Sigmoid colon (tissue), 7 donors: ENCODE measurements around the gene GRID1. TPM values are rescaled to one million over a fixed set of nuclear protein-coding genes. Genes with fewer than 3 reads are reported as not detected.
A peak's percentile ranks its signal among the peaks of the same experiment; 100 is the strongest.

ENCODE experiments used
- DNase-seq: peaks from one replicate; pipeline ENCODE4 v3.0.0-alpha.2; 2019
- H3K27ac ChIP-seq, 4 donors: fragments of 200-600 bp; sonication (generic); one replicate each; pipeline ENCODE4 v1.5.1; 2016 to 2019; ENCODE audit warnings: mild to moderate bottlenecking in 1 of 4
- H3K27me3 ChIP-seq, 3 donors: fragments of 200-600 bp; sonication (generic); one replicate each; pipeline ENCODE4 v1.5.1; 2019; ENCODE audit warnings: mild to moderate bottlenecking in 1 of 3
- H3K36me3 ChIP-seq, 4 donors: fragments of 200-600 bp; sonication (generic); one replicate each; pipeline ENCODE4 v1.5.1; 2016 to 2019
- H3K4me1 ChIP-seq, 4 donors: fragments of 200-600 bp; sonication (generic); one replicate each; pipeline ENCODE4 v1.5.1; 2017 to 2019
- H3K4me3 ChIP-seq, 4 donors: fragments of 200-600 bp; sonication (generic); one replicate each; pipeline ENCODE4 v1.5.1; 2017 to 2019; ENCODE audit warnings: mild to moderate bottlenecking in 2 of 4, moderate library complexity in 1 of 4
- H3K9me3 ChIP-seq, 4 donors: fragments of 200-600 bp in 3 of 4; sonication (generic) in 3 of 4; one replicate each; pipeline versions ENCODE4 v1.5.1 to v1.6.1; 2013 to 2019
- EP300 ChIP-seq, 4 donors: sonication (generic); formaldehyde crosslinking; IDR thresholded peaks; one replicate each; pipeline ENCODE4 v1.6.1; 2017; ENCODE audit warnings: antibody characterized with exemption in 4 of 4
- POLR2A ChIP-seq, 2 donors: fragments of 450-650 bp; IDR thresholded peaks; one replicate each; pipeline ENCODE4 v1.6.1; 2016; ENCODE audit warnings: antibody characterized with exemption in 2 of 2, mild to moderate bottlenecking in 2 of 2, moderate library complexity in 2 of 2
- POLR2AphosphoS5 ChIP-seq, 4 donors: sonication (generic); formaldehyde crosslinking; IDR thresholded peaks; one replicate each; pipeline ENCODE4 v1.6.1; 2017; ENCODE audit warnings: antibody characterized with exemption in 4 of 4
- WGBS, 2 donors: extraction: QIAGEN DNeasy Blood & Tissue Kit; methylation state at CpG; one replicate each; pipeline ENCODE4 v1.1.7; 2013; 5-methylcytosine and 5-hydroxymethylcytosine counted together
- intact Hi-C: fragments of 100-400 bp; cut with DNase I; formaldehyde crosslinking; loops from one replicate; pipeline ENCODE4 v1.15.1; 2023
- polyA plus RNA-seq, 3 donors: library from polyadenylated mRNA; stranded (reverse); fragments of 200-250 nt; gene quantifications; one replicate each; pipeline ENCODE4 v1.2.3, GENCODE V29; 2013
- total RNA-seq, 4 donors: library from RNA; depleted of rRNA; stranded (reverse); fragments of >200 nt; gene quantifications; one replicate each; pipeline ENCODE4 v1.1.0, GENCODE V29; 2016
- TF ChIP-seq, protein P1 (sequence below), 4 experiments: fragments of 450-650 bp in 3 of 4; fragments of 200-600 bp in 1 of 4; IDR thresholded peaks; one replicate each; pipeline ENCODE4 v1.5.1; 2016 to 2019; ENCODE audit warnings: antibody characterized with exemption in 4 of 4, mild to moderate bottlenecking in 3 of 4, moderate library complexity in 2 of 4
- donor health status: healthy with polysubstance abuse.
- donor health status: Bipolar disorder and iron deficiency.
- donor health status: healthy.

The GRID1 gene
- total and polyA plus RNA-seq, 7 donors = 0.66 to 4.7 (median 1.1) TPM; not detected in 2

DNA sequence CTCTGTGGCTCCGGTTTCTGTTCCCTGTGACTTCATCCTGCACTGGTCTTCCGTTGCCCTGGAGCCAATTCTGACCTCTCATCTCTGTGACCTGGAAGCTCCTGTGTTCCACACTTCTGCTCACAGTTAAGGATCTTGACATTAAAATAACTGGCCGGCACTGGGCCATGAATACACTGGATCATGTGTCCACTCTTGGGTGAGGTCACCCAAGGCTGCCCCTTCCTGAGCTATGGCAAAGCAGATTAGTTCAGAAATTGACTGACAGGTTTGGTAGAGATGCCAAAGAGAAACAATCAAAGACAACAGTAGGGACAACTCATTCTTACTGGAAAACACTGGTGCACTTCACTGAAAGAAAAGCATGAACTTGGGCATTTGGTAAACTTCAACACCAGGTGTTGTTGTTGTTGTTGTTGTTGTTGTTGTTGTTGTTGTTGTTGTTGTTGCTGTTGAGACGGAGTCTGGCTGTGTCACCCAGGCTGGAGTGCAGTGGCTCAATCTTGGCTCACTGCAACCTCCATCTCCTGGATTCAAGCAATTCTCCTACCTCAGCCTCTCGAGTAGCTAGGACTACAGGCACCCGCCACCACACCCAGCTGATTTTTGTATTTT, 36.7 kb upstream of the GRID1 start:
- H3K27me3 ChIP-seq = no peaks in the 10 kb centered on the region
- H3K4me1 ChIP-seq = peaks cover 0 to 33% (median 28%) of the 10 kb centered on the region in 4 donors
- H3K36me3 ChIP-seq = no peaks in the 10 kb centered on the region
- intact Hi-C loops = loop anchor here (5.0 to 10.0 kb wide), 4 partner anchors 39 to 572 kb away; partner anchors contain the start of genes LDB3 and WAPL
- H3K9me3 ChIP-seq = no peaks in the 10 kb centered on the region
- no peak for DNase-seq
- 76 to 81% methylated on average over 6 of the region's 6 CpGs for WGBS, 2 donors
- H3K27ac ChIP-seq = peak overlapping the region in 2 of 4 donors; percentile 13 to 97
- TF ChIP-seq POLR2A (IDR thresholded peaks at IDR 0.05) (no peak), EP300 (IDR thresholded peaks at IDR 0.05) (no peak), POLR2AphosphoS5 (IDR thresholded peaks at IDR 0.05) (no peak)
- TF ChIP-seq, protein P1, sequence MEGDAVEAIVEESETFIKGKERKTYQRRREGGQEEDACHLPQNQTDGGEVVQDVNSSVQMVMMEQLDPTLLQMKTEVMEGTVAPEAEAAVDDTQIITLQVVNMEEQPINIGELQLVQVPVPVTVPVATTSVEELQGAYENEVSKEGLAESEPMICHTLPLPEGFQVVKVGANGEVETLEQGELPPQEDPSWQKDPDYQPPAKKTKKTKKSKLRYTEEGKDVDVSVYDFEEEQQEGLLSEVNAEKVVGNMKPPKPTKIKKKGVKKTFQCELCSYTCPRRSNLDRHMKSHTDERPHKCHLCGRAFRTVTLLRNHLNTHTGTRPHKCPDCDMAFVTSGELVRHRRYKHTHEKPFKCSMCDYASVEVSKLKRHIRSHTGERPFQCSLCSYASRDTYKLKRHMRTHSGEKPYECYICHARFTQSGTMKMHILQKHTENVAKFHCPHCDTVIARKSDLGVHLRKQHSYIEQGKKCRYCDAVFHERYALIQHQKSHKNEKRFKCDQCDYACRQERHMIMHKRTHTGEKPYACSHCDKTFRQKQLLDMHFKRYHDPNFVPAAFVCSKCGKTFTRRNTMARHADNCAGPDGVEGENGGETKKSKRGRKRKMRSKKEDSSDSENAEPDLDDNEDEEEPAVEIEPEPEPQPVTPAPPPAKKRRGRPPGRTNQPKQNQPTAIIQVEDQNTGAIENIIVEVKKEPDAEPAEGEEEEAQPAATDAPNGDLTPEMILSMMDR (IDR thresholded peaks at IDR 0.05) = no peak
- H3K4me3 ChIP-seq = no peak overlapping the region

DNA sequence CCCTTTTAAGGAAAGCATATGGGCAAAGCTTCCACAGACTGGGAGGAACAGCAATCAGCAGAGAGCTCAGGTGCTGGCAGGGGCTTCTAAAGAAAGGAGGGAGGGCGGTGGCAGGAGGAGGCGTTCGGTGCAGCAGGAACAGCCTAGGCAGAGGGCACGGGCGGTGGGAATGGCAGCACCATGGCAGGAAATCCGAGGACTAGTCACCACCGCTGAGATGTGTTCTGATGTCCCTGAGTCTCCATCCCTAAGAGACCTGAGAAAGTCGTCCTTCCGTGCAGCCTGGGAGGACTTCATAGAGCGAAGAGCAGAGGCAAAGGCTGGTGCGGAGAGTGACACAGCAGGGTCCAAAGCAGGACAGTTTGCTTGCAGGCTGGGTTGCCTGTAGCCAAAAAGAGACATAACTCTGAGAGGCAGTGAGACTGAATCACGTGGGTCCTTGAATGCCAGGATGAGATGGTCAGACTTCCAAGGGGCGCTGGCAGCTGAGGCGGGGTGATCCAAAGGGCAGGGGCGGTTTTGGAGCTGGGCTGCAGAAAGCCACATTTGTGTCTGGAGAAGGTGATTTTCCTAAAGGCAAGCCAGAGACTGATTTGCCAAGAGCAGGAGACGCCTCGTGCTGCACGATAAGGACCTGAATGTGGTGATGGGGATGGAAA, 35.8 kb upstream of the GRID1 start:
- no peak overlapping the region for H3K4me3 ChIP-seq
- H3K9me3 ChIP-seq = no peaks in the 10 kb centered on the region
- intact Hi-C loops = loop anchor here (5.0 to 10.0 kb wide), 4 partner anchors 40 to 572 kb away; partner anchors contain the start of genes LDB3 and WAPL
- no peaks in the 10 kb centered on the region for H3K27me3 ChIP-seq
- WGBS, 2 donors = 29 to 33% methylated on average over 18 of the region's 18 CpGs
- H3K36me3 ChIP-seq = no peaks in the 10 kb centered on the region
- H3K27ac ChIP-seq = peak overlapping the region in 3 of 4 donors; percentile 3 to 97 (median 13)
- peaks cover 0 to 33% (median 28%) of the 10 kb centered on the region in 4 donors for H3K4me1 ChIP-seq
- TF ChIP-seq EP300 (IDR thresholded peaks at IDR 0.05) (no peak), POLR2A (IDR thresholded peaks at IDR 0.05) (no peak), POLR2AphosphoS5 (IDR thresholded peaks at IDR 0.05) (no peak)
- TF ChIP-seq, protein P1 (IDR thresholded peaks at IDR 0.05) = no peak
- DNase-seq = no peak

DNA sequence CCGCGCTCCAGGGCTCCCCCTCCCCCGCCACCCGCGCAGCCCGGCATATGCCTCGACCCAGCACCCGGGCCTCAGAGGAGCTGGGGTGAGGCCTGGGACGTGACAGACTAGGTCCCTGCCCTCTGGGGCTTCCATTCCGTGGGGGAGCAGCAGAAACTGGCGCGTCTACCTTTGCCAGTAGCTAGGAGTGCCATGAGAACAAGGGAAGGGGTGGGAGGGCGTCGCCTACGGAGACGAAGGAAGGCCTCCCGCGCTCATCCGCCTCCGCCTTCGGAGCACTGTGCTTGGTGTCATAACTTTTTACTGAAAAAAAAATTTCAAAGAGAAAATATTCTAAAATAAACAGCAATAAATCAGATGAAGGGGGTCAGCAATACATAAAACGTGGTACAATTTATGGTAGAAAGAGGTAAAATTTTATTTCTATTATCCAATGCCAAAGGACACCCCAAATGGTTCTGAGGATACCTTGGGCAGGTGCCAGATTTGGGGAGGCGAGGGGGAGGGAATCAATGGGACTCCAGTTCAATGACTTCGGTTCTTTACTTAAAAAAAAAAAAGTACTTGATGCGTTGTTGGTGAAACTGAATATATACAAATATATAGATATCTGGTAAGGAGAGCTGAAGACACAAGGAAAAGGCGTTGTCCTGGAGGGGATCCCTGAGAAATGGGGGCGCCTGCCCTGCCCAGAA, 35.1 kb upstream of the GRID1 start:
- peaks cover 0 to 33% (median 28%) of the 10 kb centered on the region in 4 donors for H3K4me1 ChIP-seq
- no peaks in the 10 kb centered on the region for H3K27me3 ChIP-seq
- no peak for TF ChIP-seq POLR2AphosphoS5 (IDR thresholded peaks at IDR 0.05)
- TF ChIP-seq EP300 (IDR thresholded peaks at IDR 0.05) = no peak
- no peak for TF ChIP-seq POLR2A (IDR thresholded peaks at IDR 0.05)
- TF ChIP-seq, protein P1 (IDR thresholded peaks at IDR 0.05) = no peak
- WGBS, 2 donors = 5 to 13% methylated on average over 27 of the region's 27 CpGs
- no peaks in the 10 kb centered on the region for H3K9me3 ChIP-seq
- no peaks in the 10 kb centered on the region for H3K36me3 ChIP-seq
- H3K27ac ChIP-seq = peak overlapping the region; percentile 84 to 97 (median 88)
- intact Hi-C loops = loop anchor here (5.0 to 10.0 kb wide), 4 partner anchors 41 to 573 kb away; partner anchors contain the start of genes LDB3 and WAPL
- peak overlapping the region; percentile 48 to 70 (median 62) for H3K4me3 ChIP-seq
- DNase-seq = no peak

DNA sequence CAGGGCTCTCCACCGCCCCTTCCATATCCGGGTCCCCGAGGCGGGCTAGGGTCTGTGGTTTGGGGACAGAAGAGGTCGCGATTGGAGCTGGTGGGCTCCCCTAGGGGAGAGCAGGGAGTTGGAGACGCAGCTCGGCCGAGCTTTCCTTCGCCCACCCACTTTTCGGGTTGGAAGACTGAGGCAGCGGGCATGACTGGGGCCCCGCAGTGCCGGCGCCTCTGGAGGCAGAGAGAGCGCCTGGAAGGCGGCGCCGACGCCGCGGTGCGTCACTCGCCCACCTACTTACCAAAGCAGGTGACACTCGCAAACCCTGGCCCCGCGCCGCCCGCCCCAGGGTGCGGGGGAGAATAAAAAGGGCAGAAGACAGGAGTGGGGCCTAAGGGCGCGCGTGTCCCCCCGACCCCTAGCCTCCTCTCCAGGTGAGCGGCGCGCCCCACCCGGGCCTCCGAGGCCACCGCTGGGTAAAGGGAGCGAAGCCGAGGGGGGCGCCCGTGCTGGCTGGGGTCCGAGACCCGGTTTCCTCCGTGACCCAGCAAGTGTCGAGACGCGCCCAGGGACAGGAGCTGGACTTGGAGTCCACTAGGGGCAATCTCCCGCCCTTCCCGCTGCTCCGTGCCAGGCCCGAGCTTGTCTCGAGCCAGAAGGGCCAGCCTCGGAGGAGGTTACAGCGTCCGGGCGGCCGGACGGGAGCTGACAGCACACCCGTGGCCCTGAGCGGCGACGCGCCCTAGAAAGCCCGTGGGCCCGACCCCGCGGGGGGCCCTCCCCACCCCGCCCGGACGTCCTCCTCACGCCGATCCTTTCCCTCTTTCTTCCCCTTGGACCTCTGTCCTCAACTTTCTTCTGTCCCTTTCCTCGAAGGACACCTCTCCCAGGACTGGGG, 34.4 kb upstream of the GRID1 start:
- TF ChIP-seq POLR2A (IDR thresholded peaks at IDR 0.05) (no peak), EP300 (IDR thresholded peaks at IDR 0.05) (no peak), POLR2AphosphoS5 (IDR thresholded peaks at IDR 0.05) (no peak)
- TF ChIP-seq, protein P1 (IDR thresholded peaks at IDR 0.05) = no peak
- Histone ChIP-seq H3K9me3 (no peaks in the 10 kb centered on the region), H3K4me3 (peak overlapping the region; percentile 48 to 70 (median 62)), H3K27me3 (no peaks in the 10 kb centered on the region), H3K27ac (peak overlapping the region; percentile 84 to 97 (median 88)), H3K4me1 (peaks cover 0 to 33% (median 28%) of the 10 kb centered on the region in 4 donors), H3K36me3 (no peaks in the 10 kb centered on the region)
- 0 to 1% methylated on average over 76 of the region's 76 CpGs for WGBS, 2 donors
- peak; percentile 81 for DNase-seq
- intact Hi-C loops = loop anchor here (5.0 to 10.0 kb wide), 4 partner anchors 41 to 574 kb away; partner anchors contain the start of genes LDB3 and WAPL
